OCI-LY7 (cell line): Measurements from ENCODE around the gene GREM2. TPM values are rescaled to one million over a fixed set of nuclear protein-coding genes. Genes with fewer than 3 reads are reported as not detected.

Source experiments
- BruUV-seq: library from RNA; stranded (reverse); fragments of 400-500 nt; replicated peaks from 2 replicates; lab custom pipeline; 2021; lab: Mats Ljungman, UMichigan
- CTCF ChIA-PET: fragments of 300-600 bp; sonication (Branson Sonifier 250); formaldehyde crosslinking; loops from one replicate; lab custom pipeline; 2022; ENCODE audit warnings: antibody characterized with exemption; ENCODE audit not compliant: unreplicated experiment; lab: Charles Lee
- POLR2A ChIA-PET: fragments of 300-600 bp; sonication (Branson Sonifier 250); formaldehyde crosslinking; loops from one replicate; lab custom pipeline; 2022; ENCODE audit warnings: antibody characterized with exemption; lab: Charles Lee
- DNase-seq: peaks from one replicate; pipeline ENCODE4 v3.0.0-alpha.2; 2015; ENCODE audit warnings: low spot score
- H2AFZ ChIP-seq: fragments of 200-600 bp; sonication (generic), shearing (Covaris generic); 2 replicates; pipeline ENCODE4 v1.6.1; 2014; ENCODE audit warnings: mild to moderate bottlenecking, antibody characterized with exemption, low read length, moderate library complexity
- H3K27ac ChIP-seq: fragments of 200-600 bp; sonication (generic); 2 replicates; pipeline ENCODE4 v1.5.1; 2014; ENCODE audit warnings: mixed run types, low read depth, mild to moderate bottlenecking, moderate library complexity, low read length, inconsistent platforms; ENCODE audit not compliant: poor library complexity, severe bottlenecking
- H3K36me3 ChIP-seq: fragments of 200-600 bp; sonication (generic); 2 replicates; pipeline ENCODE4 v1.6.1; 2014; ENCODE audit warnings: mild to moderate bottlenecking, antibody characterized with exemption, low read length, moderate library complexity, mixed read lengths; ENCODE audit not compliant: insufficient read depth
- H3K4me1 ChIP-seq: fragments of 200-600 bp; sonication (generic); 2 replicates; pipeline ENCODE4 v1.5.1; 2014; ENCODE audit warnings: mild to moderate bottlenecking, low read length; ENCODE audit not compliant: insufficient read depth, poor library complexity, severe bottlenecking
- H3K4me2 ChIP-seq: fragments of 200-600 bp; sonication (generic); 2 replicates; pipeline ENCODE4 v1.6.1; 2014; ENCODE audit warnings: mild to moderate bottlenecking, low read length
- H3K4me3 ChIP-seq: fragments of 200-600 bp; sonication (generic); 2 replicates; pipeline ENCODE4 v1.5.1; 2014; ENCODE audit warnings: mild to moderate bottlenecking, low read depth, low read length; ENCODE audit not compliant: poor library complexity, severe bottlenecking
- H3K79me2 ChIP-seq: fragments of 200-600 bp; sonication (generic); 2 replicates; pipeline ENCODE4 v1.6.1; 2016; ENCODE audit warnings: low read depth, mild to moderate bottlenecking, low read length, moderate library complexity, mixed read lengths; ENCODE audit not compliant: insufficient read depth
- H3K9me2 ChIP-seq: fragments of 200-600 bp; sonication (generic); 2 replicates; pipeline ENCODE4 v1.6.1; 2016; ENCODE audit warnings: mild to moderate bottlenecking, low read length, mixed read lengths; ENCODE audit not compliant: insufficient read depth
- H3K9me3 ChIP-seq: fragments of 200-600 bp; sonication (generic); 2 replicates; pipeline ENCODE4 v1.6.1; 2014; ENCODE audit warnings: mild to moderate bottlenecking, mixed run types, low read length, mixed read lengths
- H4K20me1 ChIP-seq: fragments of 200-600 bp; sonication (generic); 2 replicates; pipeline ENCODE4 v1.6.1; 2014; ENCODE audit warnings: mild to moderate bottlenecking, antibody characterized with exemption, low read length, moderate library complexity, mixed read lengths; ENCODE audit not compliant: insufficient read depth
- CTCF ChIP-seq: fragments of 200-600 bp; sonication (generic); conservative IDR thresholded peaks from 2 replicates; pipeline ENCODE4 v1.5.1; 2014; ENCODE audit warnings: mild to moderate bottlenecking, antibody characterized with exemption, low read length, moderate library complexity, mixed read lengths
- EZH2phosphoT487 ChIP-seq: fragments of 200-600 bp; sonication (generic); IDR thresholded peaks from 2 replicates; pipeline ENCODE4 v1.6.1; 2018; ENCODE audit warnings: low read depth, borderline replicate concordance, mild to moderate bottlenecking, mixed run types, antibody characterized with exemption, low read length, moderate library complexity, mixed read lengths
- intact Hi-C: fragments of 100-400 bp; cut with micrococcal nuclease; formaldehyde crosslinking; loops from one replicate; pipeline ENCODE4 v1.10.0; 2022; ENCODE audit not compliant: unreplicated experiment
- total RNA-seq, 2 experiments: library from RNA; depleted of rRNA in 1 of 2; stranded (reverse); fragments of >200 nt in 1 of 2; shearing (Covaris generic) in 1 of 2; gene quantifications; 2 replicates each; pipeline ENCODE4 v1.2.3, GENCODE V29; 2014 to 2022

Gene GREM2
- total RNA-seq, 2 experiments from 2014 or later: not detected

GRCh38 chr1:240591078-240591477, 20.9 kb downstream of the GREM2 start:
- Histone ChIP-seq H4K20me1 (no peaks in the 10 kb centered on the region), H3K4me2 (no peak overlapping the region), H2AFZ (no peak overlapping the region), H3K4me1 (no peaks in the 10 kb centered on the region), H3K4me3 (no peak overlapping the region), H3K9me3 (no peaks in the 10 kb centered on the region), H3K36me3 (no peaks in the 10 kb centered on the region), H3K79me2 (no peaks in the 10 kb centered on the region), H3K9me2 (no peaks in the 10 kb centered on the region), H3K27ac (no peak overlapping the region)
- BruUV-seq: no TSS peak
- no peak for DNase-seq
- ChIA-PET POLR2A (no interaction called here), CTCF (no interaction called here)
- no peak for TF ChIP-seq EZH2phosphoT487
- TF ChIP-seq CTCF: no peak
- intact Hi-C loops: no loop called here

- Histone ChIP-seq H3K79me2 (no peaks in the 10 kb centered on the region), H3K4me2 (no peak overlapping the region), H2AFZ (no peak overlapping the region), H4K20me1 (no peaks in the 10 kb centered on the region), H3K4me1 (no peaks in the 10 kb centered on the region), H3K9me2 (no peaks in the 10 kb centered on the region), H3K9me3 (no peaks in the 10 kb centered on the region), H3K27ac (no peak overlapping the region), H3K4me3 (no peak overlapping the region), H3K36me3 (no peaks in the 10 kb centered on the region)
- ChIA-PET POLR2A (interaction anchor here (0.7 to 1.3 kb wide), 2 partner anchors 54 to 233 kb away, joined by 3 to 5 read pairs; no protein-coding TSS in a partner anchor), CTCF (no interaction called here)
- intact Hi-C loops: no loop called here
- no peak for TF ChIP-seq CTCF
- TF ChIP-seq EZH2phosphoT487: no peak
- DNase-seq: no peak
- BruUV-seq: no TSS peak
These were observed 22.3 kb downstream of the GREM2 start for GRCh38 chr1:240589585-240590110.

- CTCF ChIA-PET: no interaction called here
- no peaks in the 10 kb centered on the region for H3K9me2 ChIP-seq
- no peak overlapping the region for H3K4me3 ChIP-seq
- H3K79me2 ChIP-seq: no peaks in the 10 kb centered on the region
- BruUV-seq: no TSS peak
- H4K20me1 ChIP-seq: no peaks in the 10 kb centered on the region
- TF ChIP-seq EZH2phosphoT487 (no peak), CTCF (no peak)
- no peak overlapping the region for H3K27ac ChIP-seq
- H3K4me2 ChIP-seq: no peak overlapping the region
- no peaks in the 10 kb centered on the region for H3K36me3 ChIP-seq
- no peak overlapping the region for H2AFZ ChIP-seq
- no peaks in the 10 kb centered on the region for H3K9me3 ChIP-seq
- POLR2A ChIA-PET: no interaction called here
- intact Hi-C loops: no loop called here
- H3K4me1 ChIP-seq: no peaks in the 10 kb centered on the region
- no peak for DNase-seq
These were observed 25.9 kb downstream of the GREM2 start for GRCh38 chr1:240586006-240586405.
